ENCODE results near the gene PIGS. TPM values are rescaled to one million over a fixed set of nuclear protein-coding genes. Genes with fewer than 3 reads are reported as not detected.
"Not testable (repeated sequence)": the region's sequence is repeated elsewhere in the genome, so short reads cannot be mapped to it uniquely, and the experiment has no call there.

PIGS gene
- total and polyA plus RNA-seq, 4 donors: 7.3 to 29.5 (median 13.3) TPM

DNA sequence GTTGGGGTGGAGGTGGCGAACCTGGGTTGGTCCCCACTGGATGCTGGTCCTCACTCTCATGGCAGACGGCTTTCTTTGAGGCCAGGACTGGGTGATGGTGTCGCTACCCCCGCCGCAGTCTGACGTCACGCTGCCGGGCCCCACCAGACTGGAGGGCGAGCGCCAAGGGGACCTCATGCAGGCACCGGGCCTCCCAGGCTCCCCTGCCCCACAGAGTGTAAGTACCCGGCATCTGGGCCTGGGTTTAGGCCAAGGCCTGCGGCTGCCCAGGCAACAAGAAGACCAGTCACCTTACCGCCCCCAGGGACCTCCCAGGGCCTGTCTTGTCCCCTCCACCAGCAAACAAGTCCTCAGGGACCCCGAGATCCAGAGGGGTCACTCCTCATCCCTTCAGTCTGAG lies 47.4 kb downstream of the PIGS start:
- Histone ChIP-seq H3K27ac (ENCODE audit: low read depth in 1 of 2, low read length in 2 of 2) (no peak overlapping the region), H3K9me3 (ENCODE audit: control insufficient read depth in 4 of 4, low read length in 3 of 4) (no peaks in the 10 kb centered on the region), H3K36me3 (ENCODE audit: control insufficient read depth in 4 of 4, insufficient read depth in 3 of 4, low read depth in 1 of 4, low read length in 3 of 4) (no peaks in the 10 kb centered on the region), H3K4me1 (ENCODE audit: control insufficient read depth in 4 of 4, insufficient read depth in 4 of 4, low read length in 3 of 4) (no peaks in the 10 kb centered on the region), H3K9ac (ENCODE audit: low read depth in 1 of 2, low read length in 2 of 2) (no peak overlapping the region), H3K27me3 (ENCODE audit: control insufficient read depth in 4 of 4, insufficient read depth in 4 of 4, low read length in 3 of 4) (no peaks in the 10 kb centered on the region), H3K4me3 (ENCODE audit: low read depth in 1 of 3, low read length in 3 of 3) (no peak overlapping the region)
- DNase-seq (ENCODE audit: low spot score): no peak
- TF ChIP-seq MAX (IDR thresholded peaks at IDR 0.05) (no peak), TAF1 (conservative IDR thresholded peaks at IDR 0.05) (no peak), HNF4A (conservative IDR thresholded peaks at IDR 0.05) (no peak), FOXA2 (IDR thresholded peaks at IDR 0.05) (no peak)
- TF ChIP-seq, protein P1, sequence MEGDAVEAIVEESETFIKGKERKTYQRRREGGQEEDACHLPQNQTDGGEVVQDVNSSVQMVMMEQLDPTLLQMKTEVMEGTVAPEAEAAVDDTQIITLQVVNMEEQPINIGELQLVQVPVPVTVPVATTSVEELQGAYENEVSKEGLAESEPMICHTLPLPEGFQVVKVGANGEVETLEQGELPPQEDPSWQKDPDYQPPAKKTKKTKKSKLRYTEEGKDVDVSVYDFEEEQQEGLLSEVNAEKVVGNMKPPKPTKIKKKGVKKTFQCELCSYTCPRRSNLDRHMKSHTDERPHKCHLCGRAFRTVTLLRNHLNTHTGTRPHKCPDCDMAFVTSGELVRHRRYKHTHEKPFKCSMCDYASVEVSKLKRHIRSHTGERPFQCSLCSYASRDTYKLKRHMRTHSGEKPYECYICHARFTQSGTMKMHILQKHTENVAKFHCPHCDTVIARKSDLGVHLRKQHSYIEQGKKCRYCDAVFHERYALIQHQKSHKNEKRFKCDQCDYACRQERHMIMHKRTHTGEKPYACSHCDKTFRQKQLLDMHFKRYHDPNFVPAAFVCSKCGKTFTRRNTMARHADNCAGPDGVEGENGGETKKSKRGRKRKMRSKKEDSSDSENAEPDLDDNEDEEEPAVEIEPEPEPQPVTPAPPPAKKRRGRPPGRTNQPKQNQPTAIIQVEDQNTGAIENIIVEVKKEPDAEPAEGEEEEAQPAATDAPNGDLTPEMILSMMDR (IDR thresholded peaks at IDR 0.05; ENCODE audit: low read depth, low read length, missing input control): no peak
- 93% methylated on average over 15 of the region's 15 CpGs for WGBS

- no peak for TF ChIP-seq EGR1 (IDR thresholded peaks at IDR 0.05; ENCODE audit: low read depth in 2 of 2)
- H3K4me1 ChIP-seq (ENCODE audit: control insufficient read depth in 4 of 4, insufficient read depth in 4 of 4, low read length in 3 of 4): no peaks in the 10 kb centered on the region
- no peaks in the 10 kb centered on the region for H3K27me3 ChIP-seq (ENCODE audit: control insufficient read depth in 4 of 4, insufficient read depth in 4 of 4, low read length in 3 of 4)
- no peaks in the 10 kb centered on the region for H3K36me3 ChIP-seq (ENCODE audit: control insufficient read depth in 4 of 4, insufficient read depth in 3 of 4, low read depth in 1 of 4, low read length in 3 of 4)
- H3K9me3 ChIP-seq (ENCODE audit: control insufficient read depth in 4 of 4, low read length in 3 of 4): no peaks in the 10 kb centered on the region
- H3K4me3 ChIP-seq (ENCODE audit: low read depth in 1 of 3, low read length in 3 of 3): no peak overlapping the region
- H3K9ac ChIP-seq (ENCODE audit: low read depth in 1 of 2, low read length in 2 of 2): no peak overlapping the region
- no peak for DNase-seq (ENCODE audit: low spot score)
- H3K27ac ChIP-seq (ENCODE audit: low read depth in 1 of 2, low read length in 2 of 2): no peak overlapping the region
- 85% methylated on average over 6 of the region's 6 CpGs for WGBS
Measured at GRCh38 chr17:28523186-28523585, 48.1 kb downstream of the PIGS start.

DNA sequence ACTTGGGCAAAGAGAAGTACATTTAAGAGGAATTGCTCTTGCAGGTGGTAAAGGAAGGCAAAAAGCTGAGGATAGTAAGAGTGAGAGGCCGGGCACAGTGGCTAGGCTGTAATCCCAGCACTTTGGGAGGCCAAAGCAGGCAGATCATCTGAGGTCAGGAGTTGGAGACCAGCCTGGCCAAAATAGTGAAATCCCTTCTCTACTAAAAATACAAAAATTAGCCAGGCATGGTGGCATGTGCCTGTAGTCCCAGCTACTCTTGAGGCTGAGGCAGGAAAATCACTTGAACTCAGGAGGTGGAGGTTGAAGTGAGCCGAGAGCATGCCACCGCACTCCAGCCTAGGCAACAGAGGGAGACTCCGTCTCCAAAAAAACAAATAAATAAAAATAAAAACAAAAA lies 49.0 kb downstream of the PIGS start:
- H3K36me3 ChIP-seq (ENCODE audit: control insufficient read depth in 4 of 4, insufficient read depth in 3 of 4, low read depth in 1 of 4, low read length in 3 of 4); H3K27me3 ChIP-seq (ENCODE audit: control insufficient read depth in 4 of 4, insufficient read depth in 4 of 4, low read length in 3 of 4); H3K4me1 ChIP-seq (ENCODE audit: control insufficient read depth in 4 of 4, insufficient read depth in 4 of 4, low read length in 3 of 4); H3K9ac ChIP-seq (ENCODE audit: low read depth in 1 of 2, low read length in 2 of 2); H3K27ac ChIP-seq (ENCODE audit: low read depth in 1 of 2, low read length in 2 of 2); DNase-seq (ENCODE audit: low spot score); H3K9me3 ChIP-seq (ENCODE audit: control insufficient read depth in 4 of 4, low read length in 3 of 4); H3K4me3 ChIP-seq (ENCODE audit: low read depth in 1 of 3, low read length in 3 of 3): not testable (repeated sequence)
- 96% methylated on average over 4 of the region's 4 CpGs for WGBS

- Histone ChIP-seq H3K36me3 (ENCODE audit: control insufficient read depth in 4 of 4, insufficient read depth in 3 of 4, low read depth in 1 of 4, low read length in 3 of 4) (no peaks in the 10 kb centered on the region), H3K9ac (ENCODE audit: low read depth in 1 of 2, low read length in 2 of 2) (no peak overlapping the region), H3K9me3 (ENCODE audit: control insufficient read depth in 4 of 4, low read length in 3 of 4) (no peaks in the 10 kb centered on the region), H3K27me3 (ENCODE audit: control insufficient read depth in 4 of 4, insufficient read depth in 4 of 4, low read length in 3 of 4) (no peaks in the 10 kb centered on the region), H3K27ac (ENCODE audit: low read depth in 1 of 2, low read length in 2 of 2) (no peak overlapping the region), H3K4me1 (ENCODE audit: control insufficient read depth in 4 of 4, insufficient read depth in 4 of 4, low read length in 3 of 4) (no peaks in the 10 kb centered on the region), H3K4me3 (ENCODE audit: low read depth in 1 of 3, low read length in 3 of 3) (no peak overlapping the region)
- WGBS: 87% methylated on average over 21 of the region's 21 CpGs
- no peak for DNase-seq (ENCODE audit: low spot score)
- TF ChIP-seq, protein P1 (IDR thresholded peaks at IDR 0.05; ENCODE audit: low read depth, low read length, missing input control): no peak
- TF ChIP-seq RXRA (IDR thresholded peaks at IDR 0.05): no peak
- TF ChIP-seq, protein P2, sequence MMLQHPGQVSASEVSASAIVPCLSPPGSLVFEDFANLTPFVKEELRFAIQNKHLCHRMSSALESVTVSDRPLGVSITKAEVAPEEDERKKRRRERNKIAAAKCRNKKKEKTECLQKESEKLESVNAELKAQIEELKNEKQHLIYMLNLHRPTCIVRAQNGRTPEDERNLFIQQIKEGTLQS (IDR thresholded peaks at IDR 0.05): no peak
- no peak for TF ChIP-seq JUND (IDR thresholded peaks at IDR 0.05)
- no peak for TF ChIP-seq TAF1 (conservative IDR thresholded peaks at IDR 0.05)
- TF ChIP-seq YY1 (IDR thresholded peaks at IDR 0.05): no peak
- TF ChIP-seq, protein P3, sequence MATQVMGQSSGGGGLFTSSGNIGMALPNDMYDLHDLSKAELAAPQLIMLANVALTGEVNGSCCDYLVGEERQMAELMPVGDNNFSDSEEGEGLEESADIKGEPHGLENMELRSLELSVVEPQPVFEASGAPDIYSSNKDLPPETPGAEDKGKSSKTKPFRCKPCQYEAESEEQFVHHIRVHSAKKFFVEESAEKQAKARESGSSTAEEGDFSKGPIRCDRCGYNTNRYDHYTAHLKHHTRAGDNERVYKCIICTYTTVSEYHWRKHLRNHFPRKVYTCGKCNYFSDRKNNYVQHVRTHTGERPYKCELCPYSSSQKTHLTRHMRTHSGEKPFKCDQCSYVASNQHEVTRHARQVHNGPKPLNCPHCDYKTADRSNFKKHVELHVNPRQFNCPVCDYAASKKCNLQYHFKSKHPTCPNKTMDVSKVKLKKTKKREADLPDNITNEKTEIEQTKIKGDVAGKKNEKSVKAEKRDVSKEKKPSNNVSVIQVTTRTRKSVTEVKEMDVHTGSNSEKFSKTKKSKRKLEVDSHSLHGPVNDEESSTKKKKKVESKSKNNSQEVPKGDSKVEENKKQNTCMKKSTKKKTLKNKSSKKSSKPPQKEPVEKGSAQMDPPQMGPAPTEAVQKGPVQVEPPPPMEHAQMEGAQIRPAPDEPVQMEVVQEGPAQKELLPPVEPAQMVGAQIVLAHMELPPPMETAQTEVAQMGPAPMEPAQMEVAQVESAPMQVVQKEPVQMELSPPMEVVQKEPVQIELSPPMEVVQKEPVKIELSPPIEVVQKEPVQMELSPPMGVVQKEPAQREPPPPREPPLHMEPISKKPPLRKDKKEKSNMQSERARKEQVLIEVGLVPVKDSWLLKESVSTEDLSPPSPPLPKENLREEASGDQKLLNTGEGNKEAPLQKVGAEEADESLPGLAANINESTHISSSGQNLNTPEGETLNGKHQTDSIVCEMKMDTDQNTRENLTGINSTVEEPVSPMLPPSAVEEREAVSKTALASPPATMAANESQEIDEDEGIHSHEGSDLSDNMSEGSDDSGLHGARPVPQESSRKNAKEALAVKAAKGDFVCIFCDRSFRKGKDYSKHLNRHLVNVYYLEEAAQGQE (IDR thresholded peaks at IDR 0.05): no peak
- no peak for TF ChIP-seq FOXA1 (IDR thresholded peaks at IDR 0.05)
- TF ChIP-seq NR2F2 (IDR thresholded peaks at IDR 0.05): no peak
- TF ChIP-seq SP1 (IDR thresholded peaks at IDR 0.05): no peak
- no peak for TF ChIP-seq EGR1 (IDR thresholded peaks at IDR 0.05; ENCODE audit: low read depth in 2 of 2)
Measured at GRCh38 chr17:28521311-28522085, 49.8 kb downstream of the PIGS start.
